Astrocyte (in vitro differentiated cells and primary cell): ENCODE results near the gene SUGCT.

Experiments
- CTCF ChIP-seq: IDR thresholded peaks from 2 replicates; pipeline ENCODE4 v1.5.1; 2011; ENCODE audit warnings: low read depth, mild to moderate bottlenecking, inconsistent platforms, low read length, moderate library complexity; ENCODE audit not compliant: insufficient read depth
- EZH2 ChIP-seq: IDR thresholded peaks from 2 replicates; pipeline ENCODE4 v1.6.1; 2012; ENCODE audit warnings: mild to moderate bottlenecking, low read length, inconsistent platforms; ENCODE audit not compliant: insufficient read depth

- TF ChIP-seq CTCF (no peak), EZH2 (no peak)
These were observed 79.1 kb downstream of the SUGCT start for GRCh38 chr7:40213856-40214255.
